ENCODE results near the gene CNTN4. TPM values are rescaled to one million over a fixed set of nuclear protein-coding genes. Genes with fewer than 3 reads are reported as not detected.
"Not testable (repeated sequence)": the region's sequence is repeated elsewhere in the genome, so short reads cannot be mapped to it uniquely, and the experiment has no call there.

The CNTN4 gene
- total RNA-seq, 1 donor = 0.09 TPM

GRCh38 chr3:2915826-2916225 lies 817.2 kb downstream of the CNTN4 start:
- H3K4me3 ChIP-seq (ENCODE audit: low read depth, low read length) = no peak overlapping the region
- DNase-seq (ENCODE audit: low read depth) = no peak
- TF ChIP-seq CTCF (IDR thresholded peaks at IDR 0.05; ENCODE audit: insufficient read depth, low read length) = no peak

- not testable (repeated sequence) for DNase-seq (ENCODE audit: low read depth); H3K4me3 ChIP-seq (ENCODE audit: low read depth, low read length)
Measured at GRCh38 chr3:2916640-2917039, 818.0 kb downstream of the CNTN4 start.

GRCh38 chr3:2920103-2920502 lies 821.4 kb downstream of the CNTN4 start:
- H3K4me3 ChIP-seq (ENCODE audit: low read depth, low read length) = no peak overlapping the region
- DNase-seq (ENCODE audit: low read depth) = no peak
- no peak for TF ChIP-seq CTCF (IDR thresholded peaks at IDR 0.05; ENCODE audit: insufficient read depth, low read length)

- TF ChIP-seq CTCF (IDR thresholded peaks at IDR 0.05; ENCODE audit: insufficient read depth, low read length) = no peak
- DNase-seq (ENCODE audit: low read depth) = no peak
- no peak overlapping the region for H3K4me3 ChIP-seq (ENCODE audit: low read depth, low read length)
Measured at GRCh38 chr3:2921452-2921851, 822.8 kb downstream of the CNTN4 start.

GRCh38 chr3:2921903-2922302 lies 823.2 kb downstream of the CNTN4 start:
- no peak for TF ChIP-seq CTCF (IDR thresholded peaks at IDR 0.05; ENCODE audit: insufficient read depth, low read length)
- H3K4me3 ChIP-seq (ENCODE audit: low read depth, low read length) = no peak overlapping the region
- peak; percentile 39 for DNase-seq (ENCODE audit: low read depth)

- no peak for TF ChIP-seq CTCF (IDR thresholded peaks at IDR 0.05; ENCODE audit: insufficient read depth, low read length)
- H3K4me3 ChIP-seq (ENCODE audit: low read depth, low read length) = no peak overlapping the region
- DNase-seq (ENCODE audit: low read depth) = no peak
Measured at GRCh38 chr3:2923390-2923789, 824.7 kb downstream of the CNTN4 start.

GRCh38 chr3:2927259-2927658 lies 828.6 kb downstream of the CNTN4 start:
- no peak overlapping the region for H3K4me3 ChIP-seq (ENCODE audit: low read depth, low read length)
- DNase-seq (ENCODE audit: low read depth) = no peak
- TF ChIP-seq CTCF (IDR thresholded peaks at IDR 0.05; ENCODE audit: insufficient read depth, low read length) = no peak

All from fibroblast of the aortic adventitia (primary cell).